Transverse colon (tissue), 4 donors: ENCODE data around the gene INTS7. TPM values are rescaled to one million over a fixed set of nuclear protein-coding genes. Genes with fewer than 3 reads are reported as not detected.

Experiments
- DNase-seq: peaks from one replicate; pipeline ENCODE4 v3.0.0-alpha.2; 2019
- H3K27ac ChIP-seq, 4 donors: fragments of 200-600 bp; sonication (generic); 2 replicates each; pipeline ENCODE4 v1.5.1; 2016 to 2018; ENCODE audit warnings: inconsistent platforms in 4 of 4
- H3K27me3 ChIP-seq: fragments of 200-600 bp; sonication (generic); 2 replicates; pipeline ENCODE4 v1.5.1; 2017; ENCODE audit warnings: inconsistent platforms
- H3K36me3 ChIP-seq, 4 donors: fragments of 200-600 bp; sonication (generic); 2 replicates each; pipeline ENCODE4 v1.5.1; 2017 to 2019; ENCODE audit warnings: inconsistent platforms in 4 of 4
- H3K4me1 ChIP-seq, 4 donors: fragments of 200-600 bp; sonication (generic); 2 replicates each; pipeline ENCODE4 v1.5.1; 2017 to 2020; ENCODE audit warnings: inconsistent platforms in 4 of 4
- H3K4me3 ChIP-seq, 4 donors: fragments of 200-600 bp; sonication (generic); 1 replicate in 1 of 4; 2 replicates in 3 of 4; pipeline versions ENCODE4 v1.5.1 to v1.6.1; 2017 to 2019; ENCODE audit warnings: inconsistent platforms in 4 of 4
- H3K9me3 ChIP-seq, 2 donors: fragments of 200-600 bp; sonication (generic); 2 replicates each; pipeline ENCODE4 v1.5.1; 2017 to 2019; ENCODE audit warnings: inconsistent platforms in 2 of 2
- EP300 ChIP-seq: sonication (generic); formaldehyde crosslinking; IDR thresholded peaks from one replicate; pipeline ENCODE4 v1.6.1; 2017; ENCODE audit warnings: antibody characterized with exemption, low read depth
- POLR2A ChIP-seq: fragments of 450-650 bp; IDR thresholded peaks from one replicate; pipeline ENCODE4 v1.6.1; 2016; ENCODE audit warnings: antibody characterized with exemption, mild to moderate bottlenecking, moderate library complexity
- POLR2AphosphoS5 ChIP-seq, 3 donors: sonication (generic); formaldehyde crosslinking; IDR thresholded peaks; one replicate each; pipeline ENCODE4 v1.6.1; 2016; ENCODE audit warnings: antibody characterized with exemption in 3 of 3
- WGBS, 2 donors: methylation state at CpG; one replicate each; pipeline ENCODE4 v1.1.5; 2018; ENCODE audit warnings: low coverage in 1 of 2; 5-methylcytosine and 5-hydroxymethylcytosine counted together
- in situ Hi-C, 4 donors: fragments of 200-750 bp; cut with MboI; loops; one replicate each; pipeline versions ENCODE4 v1.15.0 to v1.15.1; 2017; ENCODE audit warnings: low sequenced_read_pairs in 3 of 4, low pct_ligation_motif_present in 1 of 4, low pct_unique_long_range_greater_than_20kb in 1 of 4
- intact Hi-C: fragments of 100-400 bp; cut with DNase I; formaldehyde crosslinking; loops from one replicate; pipeline ENCODE4 v1.15.1; 2023; ENCODE audit warnings: low total_unique reads
- total RNA-seq, 4 donors: library from RNA; depleted of rRNA; stranded (reverse); fragments of >200 nt; gene quantifications; one replicate each; pipeline ENCODE4 v1.1.0, GENCODE V29; 2016
- TF ChIP-seq, protein P1 (sequence below), 5 experiments: fragments of 200-600 bp in 3 of 5; fragments of 450-650 bp in 2 of 5; sonication (generic) in 3 of 5; IDR thresholded peaks; 1 replicate in 2 of 5; 2 replicates in 3 of 5; pipeline ENCODE4 v1.5.1; 2016 to 2017; ENCODE audit warnings: antibody characterized with exemption in 5 of 5, inconsistent platforms in 3 of 5, mild to moderate bottlenecking in 2 of 5, moderate library complexity in 1 of 5

The INTS7 gene
- total RNA-seq, 4 donors from 2014 or later, result 7.1 to 10.0 (median 9.5) TPM

DNA sequence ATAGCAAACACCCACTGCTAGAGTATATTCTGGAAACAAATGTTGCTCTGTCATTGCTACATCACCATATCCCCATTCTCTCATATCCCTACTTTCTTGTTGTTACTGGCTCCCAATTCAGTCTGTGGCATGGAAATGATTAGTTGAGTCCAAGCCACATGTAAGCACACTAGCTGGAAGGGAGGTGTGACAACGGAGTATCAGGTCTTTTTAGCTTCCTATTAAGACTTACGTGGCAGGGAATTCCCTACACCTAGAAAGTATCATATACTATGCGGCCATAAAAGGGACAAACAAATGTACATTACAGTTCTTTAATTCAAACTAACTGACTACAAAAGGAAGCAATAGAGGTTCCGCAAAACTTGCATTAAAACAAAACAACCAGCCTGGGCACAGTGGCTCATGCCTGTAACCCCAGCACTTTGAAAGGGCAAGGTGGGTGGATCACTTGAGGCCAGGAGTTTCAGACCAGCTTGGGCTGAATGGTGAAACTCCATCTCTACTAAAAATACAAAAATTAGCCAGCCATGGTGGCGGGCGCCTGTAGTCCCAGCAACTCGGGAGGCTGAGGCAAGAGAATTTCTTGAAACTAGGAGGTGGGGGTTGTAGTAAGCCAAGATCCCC lies 48.6 kb downstream of the INTS7 start:
- no peaks in the 10 kb centered on the region for H3K9me3 ChIP-seq
- H3K36me3 ChIP-seq, result peaks cover 0 to 7% (median under 1%) of the 10 kb centered on the region in 4 donors
- WGBS, 2 donors, result 77 to 79% methylated on average over 7 of the region's 7 CpGs
- in situ Hi-C loops, result no loop called here
- DNase-seq, result no peak
- H3K4me1 ChIP-seq, result no peaks in the 10 kb centered on the region
- no peak overlapping the region for H3K27ac ChIP-seq
- H3K4me3 ChIP-seq, result no peak overlapping the region
- intact Hi-C loops, result no loop called here
- no peaks in the 10 kb centered on the region for H3K27me3 ChIP-seq
- TF ChIP-seq, protein P1, sequence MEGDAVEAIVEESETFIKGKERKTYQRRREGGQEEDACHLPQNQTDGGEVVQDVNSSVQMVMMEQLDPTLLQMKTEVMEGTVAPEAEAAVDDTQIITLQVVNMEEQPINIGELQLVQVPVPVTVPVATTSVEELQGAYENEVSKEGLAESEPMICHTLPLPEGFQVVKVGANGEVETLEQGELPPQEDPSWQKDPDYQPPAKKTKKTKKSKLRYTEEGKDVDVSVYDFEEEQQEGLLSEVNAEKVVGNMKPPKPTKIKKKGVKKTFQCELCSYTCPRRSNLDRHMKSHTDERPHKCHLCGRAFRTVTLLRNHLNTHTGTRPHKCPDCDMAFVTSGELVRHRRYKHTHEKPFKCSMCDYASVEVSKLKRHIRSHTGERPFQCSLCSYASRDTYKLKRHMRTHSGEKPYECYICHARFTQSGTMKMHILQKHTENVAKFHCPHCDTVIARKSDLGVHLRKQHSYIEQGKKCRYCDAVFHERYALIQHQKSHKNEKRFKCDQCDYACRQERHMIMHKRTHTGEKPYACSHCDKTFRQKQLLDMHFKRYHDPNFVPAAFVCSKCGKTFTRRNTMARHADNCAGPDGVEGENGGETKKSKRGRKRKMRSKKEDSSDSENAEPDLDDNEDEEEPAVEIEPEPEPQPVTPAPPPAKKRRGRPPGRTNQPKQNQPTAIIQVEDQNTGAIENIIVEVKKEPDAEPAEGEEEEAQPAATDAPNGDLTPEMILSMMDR (IDR thresholded peaks at IDR 0.05), result no peak
- TF ChIP-seq EP300 (no peak), POLR2AphosphoS5 (IDR thresholded peaks at IDR 0.05) (no peak), POLR2A (no peak)

- Histone ChIP-seq H3K4me3 (no peak overlapping the region), H3K27ac (no peak overlapping the region), H3K36me3 (peaks cover 0 to 12% (median under 1%) of the 10 kb centered on the region in 4 donors), H3K4me1 (no peaks in the 10 kb centered on the region), H3K27me3 (no peaks in the 10 kb centered on the region), H3K9me3 (no peaks in the 10 kb centered on the region)
- intact Hi-C loops, result no loop called here
- in situ Hi-C loops, result no loop called here
- TF ChIP-seq POLR2AphosphoS5 (IDR thresholded peaks at IDR 0.05), result no peak
- no peak for TF ChIP-seq EP300
- TF ChIP-seq POLR2A, result no peak
- TF ChIP-seq, protein P1 (IDR thresholded peaks at IDR 0.05), result no peak
- no peak for DNase-seq
- WGBS, 2 donors, result 76 to 81% methylated on average over 4 of the region's 4 CpGs
Observed at GRCh38 chr1:211985556-211986264, 49.6 kb downstream of the INTS7 start.

DNA sequence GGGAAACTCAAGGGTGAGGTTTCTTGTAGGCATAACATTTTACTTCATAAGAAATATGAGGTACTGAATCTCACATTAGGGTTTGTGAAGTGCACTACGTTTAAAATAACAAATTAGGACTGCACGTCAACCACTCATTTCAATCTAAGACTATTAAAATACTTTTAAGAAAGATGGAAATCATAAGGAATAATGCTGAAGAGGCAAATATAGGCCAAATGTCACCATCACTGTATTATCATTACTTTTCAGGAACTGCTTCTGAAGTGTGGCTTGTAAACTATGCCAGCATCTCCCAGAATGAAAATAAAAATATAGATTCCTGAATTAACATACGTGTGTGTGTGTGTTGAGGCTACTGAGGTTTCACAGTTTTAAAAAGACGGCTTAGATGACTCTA lies 56.8 kb downstream of the INTS7 start:
- no peaks in the 10 kb centered on the region for H3K27me3 ChIP-seq
- no peak overlapping the region for H3K27ac ChIP-seq
- 89 to 98% methylated on average over 4 of the region's 4 CpGs for WGBS, 2 donors
- no peaks in the 10 kb centered on the region for H3K4me1 ChIP-seq
- H3K9me3 ChIP-seq, result no peaks in the 10 kb centered on the region
- H3K4me3 ChIP-seq, result no peak overlapping the region
- intact Hi-C loops (no loop called here), in situ Hi-C loops (no loop called here)
- DNase-seq, result no peak
- peaks cover 0 to 21% (median 9%) of the 10 kb centered on the region in 4 donors for H3K36me3 ChIP-seq
- TF ChIP-seq POLR2A (no peak), POLR2AphosphoS5 (IDR thresholded peaks at IDR 0.05) (no peak), EP300 (no peak)
- TF ChIP-seq, protein P1 (IDR thresholded peaks at IDR 0.05), result no peak

- 62 to 67% methylated on average over 3 of the region's 3 CpGs for WGBS, 2 donors
- Histone ChIP-seq H3K4me3 (no peak overlapping the region), H3K4me1 (no peaks in the 10 kb centered on the region), H3K9me3 (no peaks in the 10 kb centered on the region), H3K36me3 (peaks cover 0 to 19% (median 7%) of the 10 kb centered on the region in 4 donors), H3K27ac (peak overlapping the region in 2 of 4 donors; percentile 14 to 25), H3K27me3 (no peaks in the 10 kb centered on the region)
- no peak for TF ChIP-seq POLR2AphosphoS5 (IDR thresholded peaks at IDR 0.05)
- TF ChIP-seq EP300, result no peak
- TF ChIP-seq, protein P1 (IDR thresholded peaks at IDR 0.05), result no peak
- TF ChIP-seq POLR2A, result no peak
- no peak for DNase-seq
- in situ Hi-C loops, result no loop called here
- intact Hi-C loops, result no loop called here
Observed at GRCh38 chr1:211975152-211975941, 60.0 kb downstream of the INTS7 start.
